K562 (cell line): Measurements from ENCODE around the gene PTCH2. TPM values are rescaled to one million over a fixed set of nuclear protein-coding genes. Genes with fewer than 3 reads are reported as not detected.

Source experiments
- HNRNPUL1 ChIP-seq: fragments of 200-400 bp; formaldehyde crosslinking; IDR thresholded peaks from 2 replicates; pipeline ENCODE4 v1.6.1; 2017; ENCODE audit warnings: low read length
- KDM1A ChIP-seq, 2 experiments: fragments of 450-650 bp; IDR thresholded peaks; 2 replicates each; pipeline ENCODE4 v1.6.1; 2016; ENCODE audit warnings: mild to moderate bottlenecking in 2 of 2
- ZBTB26 ChIP-seq: fragments of 450-650 bp; formaldehyde crosslinking; IDR thresholded peaks from 2 replicates; pipeline ENCODE4 v1.4.0; 2022; ENCODE audit warnings: missing genetic modification characterization
- ZBTB8A ChIP-seq: fragments of 450-650 bp; IDR thresholded peaks from 2 replicates; pipeline ENCODE4 v1.6.1; 2018; ENCODE audit warnings: mild to moderate bottlenecking, moderate library complexity; ENCODE audit not compliant: partially characterized antibody
- ZNF318 ChIP-seq, 2 experiments: fragments of 450-650 bp; IDR thresholded peaks; 2 replicates each; pipeline ENCODE4 v1.6.1; 2016; ENCODE audit warnings: mild to moderate bottlenecking in 2 of 2, borderline replicate concordance in 1 of 2, low read depth in 1 of 2, moderate library complexity in 1 of 2
- ZNF586 ChIP-seq: fragments of 450-650 bp; formaldehyde crosslinking; conservative IDR thresholded peaks from 2 replicates; pipeline ENCODE4 v1.4.0; 2020; ENCODE audit warnings: mild to moderate bottlenecking, moderate library complexity
- polyA plus RNA-seq, 8 experiments: library from polyadenylated mRNA; depleted of rRNA in 4 of 8; stranded (reverse) in 5 of 8; unstranded in 3 of 8; fragments of >200 nt; fragmentation: Nextera tagmentation in 2 of 8; fragmentation: Illumina TruSeq in 1 of 8; extraction: Ambion mirVana in 2 of 8; extraction: Trizol in 1 of 8; gene quantifications; 2 replicates each; pipeline versions ENCODE4 v1.2.1 to v1.2.3, GENCODE V29; 2011 to 2014; ENCODE audit warnings: inconsistent platforms in 1 of 8, missing spikeins in 1 of 8
- total RNA-seq, 7 experiments: library from RNA; depleted of rRNA in 6 of 7; stranded (reverse); fragments of >200 nt in 6 of 7; fragmentation: Illumina TruSeq in 2 of 7; extraction: Trizol in 2 of 7; gene quantifications; 2 replicates each; pipeline versions ENCODE4 v1.2.1 to v1.2.3, GENCODE V29; 2011 to 2021; ENCODE audit warnings: low replicate concordance in 1 of 7

Gene PTCH2
- total and polyA plus RNA-seq, 9 of the 15 experiments (the other 6 are each of a cell fraction or from before 2014, with no cell fraction given) = 0.15 to 27.3 (median 0.48) TPM; not detected in 1

- TF ChIP-seq ZNF318 (IDR thresholded peaks at IDR 0.05; ENCODE audit: borderline replicate concordance in 1 of 2, low read depth in 1 of 2) (no peak), ZNF586 (CRISPR knock-in tag) (no peak), ZBTB26 (0 out of 2 replicates have a peak, but pooled peaks have one; percentile 67), KDM1A (IDR thresholded peaks at IDR 0.05) (peak; percentile 10 to 21; a peak in 2 of 4 replicates), ZBTB8A (no peak), HNRNPUL1 (no peak)
Observed at GRCh38 chr1:44801491-44802305, 41.4 kb downstream of the PTCH2 start (continued).
